H1 (cell line): ENCODE data around the gene S100PBP. TPM values are rescaled to one million over a fixed set of nuclear protein-coding genes. Genes with fewer than 3 reads are reported as not detected.
A peak's percentile ranks its signal among the peaks of the same experiment; 100 is the strongest.

ENCODE experiments used
- BCL11A ChIP-seq, 2 experiments: IDR thresholded peaks; one replicate each; pipeline ENCODE4 v1.6.1; 2011; ENCODE audit warnings: low read depth in 2 of 2, low read length in 2 of 2, mild to moderate bottlenecking in 2 of 2
- GABPA ChIP-seq: IDR thresholded peaks from 2 replicates; pipeline ENCODE4 v1.6.1; 2011; ENCODE audit warnings: mild to moderate bottlenecking, low read length, moderate library complexity, borderline replicate concordance; ENCODE audit not compliant: insufficient read depth
- RBBP5 ChIP-seq: IDR thresholded peaks from 2 replicates; pipeline ENCODE4 v1.7.1; 2012; ENCODE audit warnings: low read depth, mild to moderate bottlenecking, inconsistent platforms, low read length, moderate library complexity, borderline replicate concordance
- RFX5 ChIP-seq: IDR thresholded peaks from 2 replicates; pipeline ENCODE4 v1.6.1; 2011; ENCODE audit warnings: low read depth, low read length, improper control_type of control experiment, borderline replicate concordance
- TBP ChIP-seq: IDR thresholded peaks from 2 replicates; pipeline ENCODE4 v1.6.1; 2011; ENCODE audit warnings: low read depth, low read length, improper control_type of control experiment
- polyA plus RNA-seq, 7 experiments: library from polyadenylated mRNA; depleted of rRNA in 3 of 7; stranded (reverse) in 5 of 7; unstranded in 2 of 7; fragments of >200 nt in 5 of 7; fragments of 200-250 nt in 2 of 7; gene quantifications; 1 replicate in 5 of 7; 2 replicates in 1 of 7; 4 replicates in 1 of 7; pipeline versions ENCODE4 v1.2.1 to v1.2.3, GENCODE V29; 2011 to 2013; ENCODE audit warnings: missing spikeins in 2 of 7, mixed read lengths in 2 of 7
- total RNA-seq: library from RNA; stranded (reverse); fragmentation: NEBNext Ultra II Directional; extraction: Animal tissue kit (Norgen Biotek cat#: 25700); gene quantifications from 2 replicates; pipeline ENCODE4 v1.2.1, GENCODE V29; 2021
- TF ChIP-seq, protein P1 (sequence below): fragments of 300-600 bp; sonication (generic); IDR thresholded peaks from 2 replicates; pipeline ENCODE4 v1.7.1; 2012; ENCODE audit warnings: low read length, moderate library complexity, mild to moderate bottlenecking, inconsistent platforms; ENCODE audit not compliant: insufficient replicate concordance
- TF ChIP-seq, protein P2 (sequence below), 3 experiments: IDR thresholded peaks; 1 replicate in 2 of 3; 2 replicates in 1 of 3; pipeline versions ENCODE4 v1.5.1 to v1.6.1; 2011; ENCODE audit warnings: low read length in 3 of 3, mild to moderate bottlenecking in 3 of 3, inconsistent platforms in 2 of 3, low read depth in 1 of 3, moderate library complexity in 1 of 3; ENCODE audit not compliant: insufficient read depth in 1 of 3; ENCODE audit errors: control extremely low read depth in 1 of 3

S100PBP gene
- total and polyA plus RNA-seq, 2 of the 8 experiments (the other 6 are each of a cell fraction or from before 2014, with no cell fraction given): 43.8 to 68.3 TPM

- TF ChIP-seq, protein P1, sequence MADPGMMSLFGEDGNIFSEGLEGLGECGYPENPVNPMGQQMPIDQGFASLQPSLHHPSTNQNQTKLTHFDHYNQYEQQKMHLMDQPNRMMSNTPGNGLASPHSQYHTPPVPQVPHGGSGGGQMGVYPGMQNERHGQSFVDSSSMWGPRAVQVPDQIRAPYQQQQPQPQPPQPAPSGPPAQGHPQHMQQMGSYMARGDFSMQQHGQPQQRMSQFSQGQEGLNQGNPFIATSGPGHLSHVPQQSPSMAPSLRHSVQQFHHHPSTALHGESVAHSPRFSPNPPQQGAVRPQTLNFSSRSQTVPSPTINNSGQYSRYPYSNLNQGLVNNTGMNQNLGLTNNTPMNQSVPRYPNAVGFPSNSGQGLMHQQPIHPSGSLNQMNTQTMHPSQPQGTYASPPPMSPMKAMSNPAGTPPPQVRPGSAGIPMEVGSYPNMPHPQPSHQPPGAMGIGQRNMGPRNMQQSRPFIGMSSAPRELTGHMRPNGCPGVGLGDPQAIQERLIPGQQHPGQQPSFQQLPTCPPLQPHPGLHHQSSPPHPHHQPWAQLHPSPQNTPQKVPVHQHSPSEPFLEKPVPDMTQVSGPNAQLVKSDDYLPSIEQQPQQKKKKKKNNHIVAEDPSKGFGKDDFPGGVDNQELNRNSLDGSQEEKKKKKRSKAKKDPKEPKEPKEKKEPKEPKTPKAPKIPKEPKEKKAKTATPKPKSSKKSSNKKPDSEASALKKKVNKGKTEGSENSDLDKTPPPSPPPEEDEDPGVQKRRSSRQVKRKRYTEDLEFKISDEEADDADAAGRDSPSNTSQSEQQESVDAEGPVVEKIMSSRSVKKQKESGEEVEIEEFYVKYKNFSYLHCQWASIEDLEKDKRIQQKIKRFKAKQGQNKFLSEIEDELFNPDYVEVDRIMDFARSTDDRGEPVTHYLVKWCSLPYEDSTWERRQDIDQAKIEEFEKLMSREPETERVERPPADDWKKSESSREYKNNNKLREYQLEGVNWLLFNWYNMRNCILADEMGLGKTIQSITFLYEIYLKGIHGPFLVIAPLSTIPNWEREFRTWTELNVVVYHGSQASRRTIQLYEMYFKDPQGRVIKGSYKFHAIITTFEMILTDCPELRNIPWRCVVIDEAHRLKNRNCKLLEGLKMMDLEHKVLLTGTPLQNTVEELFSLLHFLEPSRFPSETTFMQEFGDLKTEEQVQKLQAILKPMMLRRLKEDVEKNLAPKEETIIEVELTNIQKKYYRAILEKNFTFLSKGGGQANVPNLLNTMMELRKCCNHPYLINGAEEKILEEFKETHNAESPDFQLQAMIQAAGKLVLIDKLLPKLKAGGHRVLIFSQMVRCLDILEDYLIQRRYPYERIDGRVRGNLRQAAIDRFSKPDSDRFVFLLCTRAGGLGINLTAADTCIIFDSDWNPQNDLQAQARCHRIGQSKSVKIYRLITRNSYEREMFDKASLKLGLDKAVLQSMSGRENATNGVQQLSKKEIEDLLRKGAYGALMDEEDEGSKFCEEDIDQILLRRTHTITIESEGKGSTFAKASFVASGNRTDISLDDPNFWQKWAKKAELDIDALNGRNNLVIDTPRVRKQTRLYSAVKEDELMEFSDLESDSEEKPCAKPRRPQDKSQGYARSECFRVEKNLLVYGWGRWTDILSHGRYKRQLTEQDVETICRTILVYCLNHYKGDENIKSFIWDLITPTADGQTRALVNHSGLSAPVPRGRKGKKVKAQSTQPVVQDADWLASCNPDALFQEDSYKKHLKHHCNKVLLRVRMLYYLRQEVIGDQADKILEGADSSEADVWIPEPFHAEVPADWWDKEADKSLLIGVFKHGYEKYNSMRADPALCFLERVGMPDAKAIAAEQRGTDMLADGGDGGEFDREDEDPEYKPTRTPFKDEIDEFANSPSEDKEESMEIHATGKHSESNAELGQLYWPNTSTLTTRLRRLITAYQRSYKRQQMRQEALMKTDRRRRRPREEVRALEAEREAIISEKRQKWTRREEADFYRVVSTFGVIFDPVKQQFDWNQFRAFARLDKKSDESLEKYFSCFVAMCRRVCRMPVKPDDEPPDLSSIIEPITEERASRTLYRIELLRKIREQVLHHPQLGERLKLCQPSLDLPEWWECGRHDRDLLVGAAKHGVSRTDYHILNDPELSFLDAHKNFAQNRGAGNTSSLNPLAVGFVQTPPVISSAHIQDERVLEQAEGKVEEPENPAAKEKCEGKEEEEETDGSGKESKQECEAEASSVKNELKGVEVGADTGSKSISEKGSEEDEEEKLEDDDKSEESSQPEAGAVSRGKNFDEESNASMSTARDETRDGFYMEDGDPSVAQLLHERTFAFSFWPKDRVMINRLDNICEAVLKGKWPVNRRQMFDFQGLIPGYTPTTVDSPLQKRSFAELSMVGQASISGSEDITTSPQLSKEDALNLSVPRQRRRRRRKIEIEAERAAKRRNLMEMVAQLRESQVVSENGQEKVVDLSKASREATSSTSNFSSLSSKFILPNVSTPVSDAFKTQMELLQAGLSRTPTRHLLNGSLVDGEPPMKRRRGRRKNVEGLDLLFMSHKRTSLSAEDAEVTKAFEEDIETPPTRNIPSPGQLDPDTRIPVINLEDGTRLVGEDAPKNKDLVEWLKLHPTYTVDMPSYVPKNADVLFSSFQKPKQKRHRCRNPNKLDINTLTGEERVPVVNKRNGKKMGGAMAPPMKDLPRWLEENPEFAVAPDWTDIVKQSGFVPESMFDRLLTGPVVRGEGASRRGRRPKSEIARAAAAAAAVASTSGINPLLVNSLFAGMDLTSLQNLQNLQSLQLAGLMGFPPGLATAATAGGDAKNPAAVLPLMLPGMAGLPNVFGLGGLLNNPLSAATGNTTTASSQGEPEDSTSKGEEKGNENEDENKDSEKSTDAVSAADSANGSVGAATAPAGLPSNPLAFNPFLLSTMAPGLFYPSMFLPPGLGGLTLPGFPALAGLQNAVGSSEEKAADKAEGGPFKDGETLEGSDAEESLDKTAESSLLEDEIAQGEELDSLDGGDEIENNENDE: no peak
- no peak for TF ChIP-seq RFX5
- TF ChIP-seq TBP: 0 out of 2 replicates have a peak, but pooled peaks have one; percentile 26
- TF ChIP-seq, protein P2, sequence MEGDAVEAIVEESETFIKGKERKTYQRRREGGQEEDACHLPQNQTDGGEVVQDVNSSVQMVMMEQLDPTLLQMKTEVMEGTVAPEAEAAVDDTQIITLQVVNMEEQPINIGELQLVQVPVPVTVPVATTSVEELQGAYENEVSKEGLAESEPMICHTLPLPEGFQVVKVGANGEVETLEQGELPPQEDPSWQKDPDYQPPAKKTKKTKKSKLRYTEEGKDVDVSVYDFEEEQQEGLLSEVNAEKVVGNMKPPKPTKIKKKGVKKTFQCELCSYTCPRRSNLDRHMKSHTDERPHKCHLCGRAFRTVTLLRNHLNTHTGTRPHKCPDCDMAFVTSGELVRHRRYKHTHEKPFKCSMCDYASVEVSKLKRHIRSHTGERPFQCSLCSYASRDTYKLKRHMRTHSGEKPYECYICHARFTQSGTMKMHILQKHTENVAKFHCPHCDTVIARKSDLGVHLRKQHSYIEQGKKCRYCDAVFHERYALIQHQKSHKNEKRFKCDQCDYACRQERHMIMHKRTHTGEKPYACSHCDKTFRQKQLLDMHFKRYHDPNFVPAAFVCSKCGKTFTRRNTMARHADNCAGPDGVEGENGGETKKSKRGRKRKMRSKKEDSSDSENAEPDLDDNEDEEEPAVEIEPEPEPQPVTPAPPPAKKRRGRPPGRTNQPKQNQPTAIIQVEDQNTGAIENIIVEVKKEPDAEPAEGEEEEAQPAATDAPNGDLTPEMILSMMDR (IDR thresholded peaks at IDR 0.05; ENCODE audit: control extremely low read depth in 1 of 3, insufficient read depth in 1 of 3, low read depth in 1 of 3, low read length in 3 of 3): peak; percentile 93 to 96 (median 95)
- no peak for TF ChIP-seq BCL11A (IDR thresholded peaks at IDR 0.05; ENCODE audit: low read depth in 2 of 2, low read length in 2 of 2)
- no peak for TF ChIP-seq RBBP5
- TF ChIP-seq GABPA: peak; percentile 76; the same call in 1 of the 2 replicates
Observed at GRCh38 chr1:32773018-32773763, 44.3 kb upstream of the S100PBP start (continued).
